Activated T-cell treated with anti-CD3 and anti-CD28 coated beads for 4 hours (primary cell): ENCODE measurements around the gene CLN3.
"Not testable (repeated sequence)": the region's sequence is repeated elsewhere in the genome, so short reads cannot be mapped to it uniquely, and the experiment has no call there.

Experiments
- DNase-seq: peaks from one replicate; pipeline ENCODE4 v3.0.0-alpha.2; 2020

Gene CLN3

GRCh38 chr16:28491970-28492474, at the start of gene CLN3:
Gene CLN3, minus strand, starts transcription at chr16:28492074. Its CDS starts 315 bp downstream, at chr16:28491759.
- DNase-seq: peak; percentile 76

DNA sequence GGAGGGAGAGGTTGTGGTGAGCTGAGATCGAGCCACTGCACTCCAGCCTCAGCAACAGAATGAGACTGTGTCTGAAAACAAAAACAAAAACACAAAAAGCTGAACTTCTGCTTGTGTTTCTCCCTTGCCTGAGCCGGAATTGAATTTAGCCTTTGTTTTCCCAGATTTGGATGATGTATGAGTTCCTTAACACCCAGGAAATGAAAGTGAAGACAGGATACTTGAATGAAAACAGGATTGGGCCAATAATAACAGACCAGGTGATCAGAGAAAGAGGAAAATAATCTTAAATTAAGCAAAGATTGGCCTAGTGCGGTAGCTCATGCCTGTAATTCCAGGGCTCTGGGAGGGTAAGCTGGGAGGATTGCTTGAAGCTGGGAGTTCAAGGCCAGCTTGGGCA, 48.5 kb upstream of the CLN3 start:
- DNase-seq: no peak

GRCh38 chr16:28538733-28539596, 47.1 kb upstream of the CLN3 start, which contains the start of gene NUPR1:
Gene NUPR1, minus strand, starts transcription at chr16:28538974. Its CDS starts 67 bp downstream, at chr16:28538907.
- DNase-seq: no peak

DNA sequence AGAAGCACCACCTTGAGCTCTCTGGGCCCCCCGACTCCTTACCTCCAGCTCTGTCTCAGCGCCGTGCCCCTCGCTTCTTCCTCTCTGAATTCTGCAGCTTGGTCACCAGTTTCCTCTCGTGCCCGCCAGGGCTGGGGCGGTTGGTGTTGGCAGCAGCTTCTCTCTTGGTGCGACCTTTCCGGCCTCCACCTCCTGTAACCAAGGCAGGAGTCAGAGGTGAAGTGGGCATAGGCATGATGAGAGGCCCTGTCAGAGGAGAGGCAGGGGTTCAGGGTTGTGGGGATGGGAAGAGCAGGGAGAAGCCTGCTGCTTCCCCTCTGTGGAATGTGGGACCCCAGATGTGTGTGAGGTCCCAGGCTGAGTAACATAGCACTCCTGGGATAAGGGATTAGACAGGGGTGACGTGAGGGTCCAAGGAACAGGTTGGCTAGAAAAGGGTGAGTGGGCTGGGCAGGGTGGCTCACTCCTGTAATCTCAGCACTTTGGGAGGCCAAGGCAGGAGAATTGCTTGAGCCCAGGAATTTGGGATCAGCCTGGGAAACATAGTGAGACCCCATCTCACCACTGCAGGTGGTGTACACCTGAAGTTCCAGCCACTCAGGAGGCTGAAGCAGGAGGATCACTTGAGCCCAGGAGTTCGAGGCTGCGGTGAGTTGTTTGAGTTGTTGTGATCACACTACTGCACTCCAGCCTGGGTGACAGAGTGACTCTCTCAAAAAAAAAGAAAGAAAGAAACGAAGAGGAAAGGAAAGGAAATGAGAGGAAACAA, 46.3 kb upstream of the CLN3 start:
- DNase-seq: no peak

DNA sequence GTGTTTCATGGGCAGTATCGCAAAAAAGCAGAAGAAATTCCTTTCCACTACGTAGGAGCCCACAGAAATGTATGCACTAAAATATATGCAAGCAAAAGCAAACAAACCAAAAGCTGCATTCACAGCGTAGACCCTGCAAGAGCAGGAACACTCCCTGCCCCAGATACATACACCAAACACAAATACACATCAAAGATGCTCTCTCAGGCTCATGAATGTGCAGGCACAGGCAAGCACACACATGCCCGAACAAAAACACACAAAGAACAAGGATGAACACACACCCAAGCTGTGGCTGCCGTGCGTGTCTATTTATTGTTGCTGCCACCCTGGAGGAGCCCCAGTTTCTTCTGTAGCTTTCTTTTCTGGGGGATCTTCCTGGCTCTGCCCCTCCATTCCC, 45.2 kb upstream of the CLN3 start:
- no peak for DNase-seq

GRCh38 chr16:28534542-28535373, 42.9 kb upstream of the CLN3 start:
- DNase-seq: no peak

DNA sequence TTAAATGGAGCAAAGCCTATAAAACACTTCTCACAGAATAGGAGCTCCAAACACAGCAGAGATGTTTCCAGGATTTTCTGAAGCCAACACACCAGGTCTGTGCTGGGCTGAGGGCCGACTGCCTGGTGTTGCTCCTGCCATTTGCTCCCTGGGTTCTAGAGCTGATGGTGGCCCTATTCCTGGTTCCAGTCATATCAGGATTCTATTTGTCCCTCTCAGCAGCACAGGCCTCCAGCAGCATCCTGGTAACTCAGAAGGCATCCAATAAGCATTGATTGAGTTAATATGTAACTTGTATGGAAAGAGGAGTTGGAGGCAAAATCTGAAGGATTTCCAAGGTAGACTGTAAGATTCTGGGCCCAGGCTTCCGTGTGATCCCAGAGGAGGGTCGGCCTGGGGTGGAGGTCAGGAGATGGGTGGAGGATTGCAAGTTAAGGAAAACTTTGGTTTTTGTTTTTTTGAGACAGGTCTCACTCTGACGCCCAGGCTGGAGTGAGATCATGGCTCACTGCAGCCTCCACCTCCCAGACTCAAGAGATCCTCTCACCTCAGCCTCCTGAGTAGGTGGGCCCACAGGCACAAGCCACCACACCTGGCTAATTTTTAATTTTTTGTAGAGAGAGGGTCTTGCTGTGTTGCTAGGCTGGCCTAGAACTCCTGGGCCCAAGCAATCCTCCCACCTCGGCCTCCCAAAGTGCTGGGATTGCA, 41.2 kb upstream of the CLN3 start:
- no peak for DNase-seq

- DNase-seq: no peak
Measured at GRCh38 chr16:28531777-28532744, 40.2 kb upstream of the CLN3 start.

GRCh38 chr16:28529124-28529523, 37.2 kb upstream of the CLN3 start:
- no peak for DNase-seq

DNA sequence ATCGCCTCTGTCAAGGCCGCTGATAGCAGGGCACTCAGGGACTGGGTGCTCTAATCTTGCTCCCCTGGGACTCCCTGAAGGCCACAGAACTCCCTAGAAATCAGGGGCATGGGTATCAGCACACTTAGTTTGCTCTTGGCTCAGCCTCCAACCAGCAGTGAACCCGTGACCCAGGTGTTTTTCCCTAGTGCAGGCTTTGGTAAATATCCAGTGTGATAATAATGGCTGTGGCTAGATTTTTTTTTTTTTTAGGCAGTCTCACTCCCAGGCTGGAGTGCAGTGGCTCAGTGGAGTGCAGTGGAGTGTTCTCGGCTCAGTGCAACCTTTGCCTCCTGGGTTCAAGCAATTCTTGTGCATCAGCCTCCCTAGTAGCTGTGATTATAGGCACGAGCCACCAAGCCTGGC, 36.6 kb upstream of the CLN3 start:
- no peak for DNase-seq

DNA sequence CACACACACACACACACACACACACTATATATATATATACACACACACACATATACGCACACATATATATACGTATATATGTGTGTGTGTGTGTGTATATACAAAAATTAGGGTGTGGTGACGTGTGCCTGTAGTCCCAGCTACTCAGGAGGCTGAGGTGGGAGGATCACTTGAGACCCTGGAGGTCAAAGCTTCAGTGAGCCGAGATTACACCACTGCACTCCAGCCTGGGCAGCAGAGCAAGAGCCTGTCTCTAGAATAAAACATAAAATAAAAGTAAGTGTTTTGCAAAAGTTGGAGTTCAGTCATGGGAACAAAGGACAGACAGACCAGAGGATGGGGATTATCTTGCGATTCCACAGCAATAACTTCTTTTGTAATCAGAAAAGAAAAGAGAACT, 36.1 kb upstream of the CLN3 start:
- no peak for DNase-seq

- not testable (repeated sequence) for DNase-seq
Measured at GRCh38 chr16:28527100-28527785, 35.4 kb upstream of the CLN3 start.

DNA sequence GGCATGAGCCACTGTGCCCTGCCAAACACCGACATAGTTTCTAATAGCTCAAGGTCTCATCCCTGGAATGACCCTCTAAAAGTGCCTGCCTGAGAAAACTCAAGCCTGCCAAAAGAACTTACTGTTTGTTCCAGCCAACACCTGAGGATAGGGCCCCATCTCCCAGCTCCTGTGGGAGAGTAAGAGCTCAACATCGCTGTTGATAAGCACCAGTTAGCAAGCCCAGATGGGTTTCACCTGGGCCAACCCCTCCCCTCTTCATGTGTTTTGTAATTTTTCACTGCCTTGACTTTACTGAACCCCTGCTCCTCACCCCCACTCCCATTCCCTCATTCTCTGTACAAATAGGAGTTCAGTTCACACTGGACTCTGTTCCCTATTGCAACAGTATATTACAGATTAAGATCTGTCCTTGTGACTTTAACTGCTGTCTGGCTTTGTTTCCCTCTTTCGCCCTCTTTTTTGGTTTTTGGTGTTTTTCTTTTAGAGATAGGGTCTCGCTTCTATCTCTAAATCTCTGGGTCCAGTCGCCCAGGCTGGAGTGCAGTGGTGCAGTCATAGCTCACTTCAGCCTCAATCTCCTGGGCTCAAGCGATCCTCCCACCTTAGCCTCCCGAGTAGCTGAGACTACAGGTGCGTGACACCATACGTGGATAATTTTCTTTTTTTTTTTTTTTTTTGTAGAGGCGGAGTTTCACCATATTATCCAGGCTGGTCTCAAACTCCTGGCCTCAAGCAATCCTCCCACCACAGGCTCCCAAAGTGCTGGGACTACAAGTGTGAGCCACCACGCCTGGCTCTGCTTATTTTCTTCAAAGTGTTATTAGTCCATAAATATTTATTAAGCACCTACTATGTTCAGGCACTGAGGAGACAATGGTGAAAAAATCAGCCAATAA, 34.6 kb upstream of the CLN3 start:
- DNase-seq: no peak

- no peak for DNase-seq
Measured at GRCh38 chr16:28524681-28525171, 32.9 kb upstream of the CLN3 start.

- DNase-seq: no peak
Measured at GRCh38 chr16:28522792-28523191, 30.9 kb upstream of the CLN3 start.

GRCh38 chr16:28521436-28521835, 29.6 kb upstream of the CLN3 start:
- no peak for DNase-seq

DNA sequence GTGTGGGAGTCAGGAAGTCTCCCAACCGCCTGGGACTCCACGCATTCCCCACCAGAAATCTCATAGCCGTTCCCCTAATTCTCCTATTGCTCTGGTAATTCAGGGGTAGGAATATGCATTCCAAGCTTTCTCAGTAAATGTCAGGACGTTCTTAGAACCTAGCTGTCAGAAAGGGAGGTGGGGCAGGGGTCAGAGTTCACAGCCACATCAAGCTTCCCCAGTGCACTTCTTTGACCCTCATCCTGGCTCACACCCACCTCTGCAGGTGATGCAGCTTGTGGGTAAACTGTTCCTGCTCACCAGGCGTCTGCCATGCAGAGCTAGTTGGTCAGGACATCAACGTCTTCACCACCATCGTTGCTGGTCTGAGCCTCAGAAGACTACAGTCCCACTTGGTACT, 28.8 kb upstream of the CLN3 start:
- DNase-seq: no peak

- no peak for DNase-seq
Measured at GRCh38 chr16:28514246-28514645, 22.4 kb upstream of the CLN3 start.
